ENCODE data around the gene FFAR3.
"Not testable (repeated sequence)": the region's sequence is repeated elsewhere in the genome, so short reads cannot be mapped to it uniquely, and the experiment has no call there.

The FFAR3 gene

GRCh38 chr19:35378356-35378755 lies 20.1 kb downstream of the FFAR3 start:
- no peak for DNase-seq

GRCh38 chr19:35379545-35379944 lies 21.3 kb downstream of the FFAR3 start:
- DNase-seq, result not testable (repeated sequence)

GRCh38 chr19:35379992-35380391 lies 21.7 kb downstream of the FFAR3 start:
- no peak for DNase-seq

- no peak for DNase-seq
These were observed 22.3 kb downstream of the FFAR3 start for GRCh38 chr19:35380450-35381124.

GRCh38 chr19:35381318-35381717 lies 23.1 kb downstream of the FFAR3 start:
- no peak for DNase-seq

GRCh38 chr19:35381926-35382325 lies 23.7 kb downstream of the FFAR3 start:
- DNase-seq, result no peak

- no peak for DNase-seq
These were observed 25.3 kb downstream of the FFAR3 start for GRCh38 chr19:35383536-35383935.

GRCh38 chr19:35388277-35389054 lies 30.2 kb downstream of the FFAR3 start:
- no peak for DNase-seq

- no peak for DNase-seq
These were observed 31.1 kb downstream of the FFAR3 start for GRCh38 chr19:35389192-35389861.

- DNase-seq, result no peak
These were observed 34.8 kb downstream of the FFAR3 start for GRCh38 chr19:35392742-35393715.

- DNase-seq, result no peak
These were observed 37.3 kb downstream of the FFAR3 start for GRCh38 chr19:35395382-35396199.

- DNase-seq, result no peak
These were observed 38.1 kb downstream of the FFAR3 start for GRCh38 chr19:35396240-35396885.

- DNase-seq, result no peak
These were observed 38.8 kb downstream of the FFAR3 start for GRCh38 chr19:35397064-35397463.

- DNase-seq, result no peak
These were observed 40.3 kb downstream of the FFAR3 start for GRCh38 chr19:35398570-35398969.

- DNase-seq, result no peak
These were observed 41.0 kb downstream of the FFAR3 start for GRCh38 chr19:35399231-35399630.

GRCh38 chr19:35399948-35400772 lies 41.9 kb downstream of the FFAR3 start:
- no peak for DNase-seq

- DNase-seq, result no peak
These were observed 42.5 kb downstream of the FFAR3 start for GRCh38 chr19:35400773-35401100.

- not testable (repeated sequence) for DNase-seq
These were observed 43.2 kb downstream of the FFAR3 start for GRCh38 chr19:35401416-35401815.

- no peak for DNase-seq
These were observed 45.0 kb downstream of the FFAR3 start for GRCh38 chr19:35403116-35403760.
